ENCODE data around the gene GPR132. TPM values are rescaled to one million over a fixed set of nuclear protein-coding genes. Genes with fewer than 3 reads are reported as not detected.

Gene GPR132
- total and polyA plus RNA-seq, 9 of the 15 experiments (the other 6 are each of a cell fraction or from before 2014, with no cell fraction given), result 0.01 to 1.1 (median 0.25) TPM; not detected in 1

DNA sequence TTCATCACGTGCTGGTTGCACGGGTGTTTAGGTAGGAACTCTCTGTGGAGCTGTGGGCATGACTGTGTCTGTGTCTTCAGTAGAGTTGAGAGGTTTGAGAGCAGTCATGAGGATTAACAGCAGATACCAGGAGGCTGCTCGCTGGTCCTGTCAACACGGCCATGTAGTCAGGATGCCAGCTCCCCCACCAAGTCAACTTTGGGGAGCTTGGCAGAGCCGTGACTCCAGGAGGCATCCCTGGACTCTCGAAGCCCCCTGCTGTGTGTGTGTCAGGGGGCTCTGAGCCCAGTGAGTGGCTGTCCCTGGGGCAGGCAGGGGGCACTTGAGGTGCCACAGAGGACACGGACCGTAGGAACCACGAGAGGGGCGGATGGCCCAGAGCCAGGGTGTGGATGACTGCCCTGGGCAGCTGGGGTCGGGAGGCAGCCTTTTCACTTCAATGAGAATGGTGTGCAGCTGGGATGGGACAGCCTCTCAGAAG lies 7.2 kb upstream of the GPR132 start:
- Histone ChIP-seq H3K9ac (ENCODE audit: insufficient read depth in 1 of 2, low read depth in 2 of 2, low read length in 2 of 2) (no peak overlapping the region), H3K4me2 (ENCODE audit: insufficient read depth, low read length) (no peak overlapping the region), H3K27ac (ENCODE audit: extremely low read depth, low read depth, low read length) (no peak overlapping the region), H4K20me1 (replicated peaks; ENCODE audit: control insufficient read depth, insufficient read depth, low read length) (no peaks in the 10 kb centered on the region), H3K9me1 (ENCODE audit: control insufficient read depth, insufficient read depth, low read length) (peaks cover 4% of the 10 kb centered on the region), H3K36me3 (ENCODE audit: control insufficient read depth, insufficient read depth, low read length) (no peaks in the 10 kb centered on the region), H3K9me3 (replicated peaks; ENCODE audit: control insufficient read depth, insufficient read depth, low read depth, low read length) (no peaks in the 10 kb centered on the region), H3K79me2 (ENCODE audit: control insufficient read depth, insufficient read depth, low read length) (no peaks in the 10 kb centered on the region), H3K4me3 (no peak overlapping the region), H3K27me3 (ENCODE audit: control insufficient read depth in 2 of 2, insufficient read depth in 2 of 2, low read length in 2 of 2) (no peaks in the 10 kb centered on the region), H2AFZ (ENCODE audit: low read depth, low read length) (no peak overlapping the region), H3K4me1 (replicated peaks in 1 of 2; ENCODE audit: control insufficient read depth in 2 of 2, insufficient read depth in 2 of 2, low read length in 2 of 2) (peaks cover 12 to 52% of the 10 kb centered on the region in 2 experiments; a peak in 4 of 5 replicates)
- no TSS peak for BruUV-seq (replicated peaks)
- intact Hi-C loops (cut with micrococcal nuclease) (no loop called here), in situ Hi-C loops (cut with MboI) (no loop called here)
- 40% methylated on average over 10 of the region's 11 CpGs for WGBS (ENCODE audit: insufficient coverage, low coverage, missing lambda C conversion rate)
- FAIRE-seq, result no peak
- no peak for DNase-seq (ENCODE audit: extremely low read depth in 1 of 4, low spot score in 3 of 4)
- ChIA-PET CTCF (ENCODE audit: low intra/inter-chr PET ratio) (no interaction called here), POLR2A (interaction anchor here (0.5 to 2.9 kb wide), 4 partner anchors 9 to 430 kb away, joined by 3 to 12 read pairs (median 3); no protein-coding TSS in a partner anchor)
- ATAC-seq, result no peak
- TF ChIP-seq, protein P1, sequence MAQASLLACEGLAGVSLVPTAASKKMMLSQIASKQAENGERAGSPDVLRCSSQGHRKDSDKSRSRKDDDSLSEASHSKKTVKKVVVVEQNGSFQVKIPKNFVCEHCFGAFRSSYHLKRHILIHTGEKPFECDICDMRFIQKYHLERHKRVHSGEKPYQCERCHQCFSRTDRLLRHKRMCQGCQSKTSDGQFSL (CRISPR knock-in tag; IDR thresholded peaks at IDR 0.05), result no peak
- TF ChIP-seq, protein P1 (tag; IDR thresholded peaks at IDR 0.05), result no peak
- TF ChIP-seq ATF1 (CRISPR knock-in tag; IDR thresholded peaks at IDR 0.05) (no peak), ATF1 (tag; IDR thresholded peaks at IDR 0.05) (no peak)

DNA sequence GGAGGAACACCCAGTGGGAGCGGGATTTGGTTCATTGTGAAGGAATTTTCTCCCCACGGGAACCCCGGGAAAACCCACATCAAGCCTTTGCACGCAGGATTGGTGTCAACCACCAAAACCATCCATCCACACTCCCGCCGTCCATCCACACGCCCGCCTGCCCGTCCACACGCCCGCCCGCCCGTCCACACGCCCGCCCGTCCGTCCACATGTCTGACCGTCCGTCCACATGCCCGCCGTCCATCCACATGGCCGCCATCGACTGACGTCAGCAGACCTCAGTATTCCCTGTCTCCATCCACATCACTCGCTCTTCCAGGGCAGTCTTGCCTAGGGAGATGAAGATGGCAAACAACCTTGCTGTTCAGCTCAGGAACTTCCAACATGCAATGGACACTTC lies 6.7 kb upstream of the GPR132 start:
- H4K20me1 ChIP-seq (replicated peaks; ENCODE audit: control insufficient read depth, insufficient read depth, low read length), result no peaks in the 10 kb centered on the region
- no peak for FAIRE-seq
- no peaks in the 10 kb centered on the region for H3K27me3 ChIP-seq (ENCODE audit: control insufficient read depth in 2 of 2, insufficient read depth in 2 of 2, low read length in 2 of 2)
- WGBS (ENCODE audit: insufficient coverage, low coverage, missing lambda C conversion rate), result 53% methylated on average over 3 of the region's 25 CpGs
- in situ Hi-C loops (cut with MboI) (no loop called here), intact Hi-C loops (cut with micrococcal nuclease) (no loop called here)
- no TSS peak for BruUV-seq (replicated peaks)
- peaks cover 12 to 52% of the 10 kb centered on the region in 2 experiments; a peak in 4 of 5 replicates for H3K4me1 ChIP-seq (replicated peaks in 1 of 2; ENCODE audit: control insufficient read depth in 2 of 2, insufficient read depth in 2 of 2, low read length in 2 of 2)
- H2AFZ ChIP-seq (ENCODE audit: low read depth, low read length), result no peak overlapping the region
- no peaks in the 10 kb centered on the region for H3K9me3 ChIP-seq (replicated peaks; ENCODE audit: control insufficient read depth, insufficient read depth, low read depth, low read length)
- ChIA-PET CTCF (ENCODE audit: low intra/inter-chr PET ratio) (no interaction called here), POLR2A (interaction anchor here (0.5 to 2.9 kb wide), 5 partner anchors 9 to 431 kb away, joined by 3 to 12 read pairs (median 3); partner anchors contain the start of gene CDCA4)
- peaks cover 4% of the 10 kb centered on the region for H3K9me1 ChIP-seq (ENCODE audit: control insufficient read depth, insufficient read depth, low read length)
- TF ChIP-seq EP300 (IDR thresholded peaks at IDR 0.05; ENCODE audit: low read length), result no peak
- no peak for TF ChIP-seq KAT7 (CRISPR knock-in tag; IDR thresholded peaks at IDR 0.05; ENCODE audit: borderline replicate concordance)
- TF ChIP-seq SRSF1 (IDR thresholded peaks at IDR 0.05; ENCODE audit: low read depth, low read length), result no peak
- TF ChIP-seq CC2D1A (IDR thresholded peaks at IDR 0.05), result no peak
- TF ChIP-seq LCOR (CRISPR knock-in tag; IDR thresholded peaks at IDR 0.05), result no peak
- no peak for TF ChIP-seq BCOR (IDR thresholded peaks at IDR 0.05)
- no peak for TF ChIP-seq XRCC5 (IDR thresholded peaks at IDR 0.05; ENCODE audit: low read depth, low read length)
- TF ChIP-seq, protein P2, sequence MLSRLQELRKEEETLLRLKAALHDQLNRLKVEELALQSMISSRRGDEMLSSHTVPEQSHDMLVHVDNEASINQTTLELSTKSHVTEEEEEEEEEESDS (CRISPR knock-in tag; IDR thresholded peaks at IDR 0.05), result no peak
- no peak for TF ChIP-seq CBX2 (IDR thresholded peaks at IDR 0.05; ENCODE audit: insufficient read depth, low read length, poor library complexity, severe bottlenecking)
- no peak for TF ChIP-seq SETDB1 (IDR thresholded peaks at IDR 0.05; ENCODE audit: low read length)
- no peak for TF ChIP-seq OTX1 (CRISPR knock-in tag; IDR thresholded peaks at IDR 0.05)
- TF ChIP-seq TAF7 (tag; IDR thresholded peaks at IDR 0.05), result no peak
- TF ChIP-seq KDM2B (CRISPR knock-in tag; IDR thresholded peaks at IDR 0.05), result no peak
- H3K4me3 ChIP-seq, result no peak overlapping the region
- no peaks in the 10 kb centered on the region for H3K79me2 ChIP-seq (ENCODE audit: control insufficient read depth, insufficient read depth, low read length)
- H3K9ac ChIP-seq (ENCODE audit: insufficient read depth in 1 of 2, low read depth in 2 of 2, low read length in 2 of 2), result no peak overlapping the region
- no peak for ATAC-seq
- H3K27ac ChIP-seq (ENCODE audit: extremely low read depth, low read depth, low read length), result no peak overlapping the region
- no peaks in the 10 kb centered on the region for H3K36me3 ChIP-seq (ENCODE audit: control insufficient read depth, insufficient read depth, low read length)
- H3K4me2 ChIP-seq (ENCODE audit: insufficient read depth, low read length), result no peak overlapping the region
- DNase-seq (ENCODE audit: extremely low read depth in 1 of 4, low spot score in 3 of 4), result no peak

All from K562 (cell line).